IPS-11a (cell line): Measurements from ENCODE around the gene ASNS.
"Not testable (repeated sequence)": the region's sequence is repeated elsewhere in the genome, so short reads cannot be mapped to it uniquely, and the experiment has no call there.

Experiments used
- H3K4me3 ChIP-seq: one replicate; pipeline ENCODE4 v1.5.1; 2013; ENCODE audit warnings: low read depth, low read length, control low read depth

ASNS gene

GRCh38 chr7:97872025-97872669 is at the start of gene ASNS:
Gene ASNS (minus strand): TSS chr7:97872408. CDS start chr7:97869156, 3,252 bp downstream.
- H3K4me3 ChIP-seq = peak within 1 kb of the TSS; percentile 88

- H3K4me3 ChIP-seq = not testable (repeated sequence)
Measured at GRCh38 chr7:97921254-97921653, 49.0 kb upstream of the ASNS start.

- H3K4me3 ChIP-seq = not testable (repeated sequence)
Measured at GRCh38 chr7:97915267-97915666, 43.1 kb upstream of the ASNS start.

- not testable (repeated sequence) for H3K4me3 ChIP-seq
Measured at GRCh38 chr7:97912294-97912693, 40.1 kb upstream of the ASNS start.

- not testable (repeated sequence) for H3K4me3 ChIP-seq
Measured at GRCh38 chr7:97896893-97897292, 24.7 kb upstream of the ASNS start.

- not testable (repeated sequence) for H3K4me3 ChIP-seq
Measured at GRCh38 chr7:97891721-97892120, 19.5 kb upstream of the ASNS start.

- not testable (repeated sequence) for H3K4me3 ChIP-seq
Measured at GRCh38 chr7:97879527-97879926, 7.3 kb upstream of the ASNS start.

- not testable (repeated sequence) for H3K4me3 ChIP-seq
Measured at GRCh38 chr7:97874894-97875293, 2.7 kb upstream of the ASNS start.

- no peak overlapping the region for H3K4me3 ChIP-seq
Measured at GRCh38 chr7:97873606-97874005, 1.4 kb upstream of the ASNS start.

GRCh38 chr7:97871659-97872024 is 566 bp downstream of the ASNS start:
- H3K4me3 ChIP-seq = peak overlapping the region; percentile 88

GRCh38 chr7:97868788-97869187 is 3.4 kb downstream of the ASNS start:
- no peak overlapping the region for H3K4me3 ChIP-seq

- no peak overlapping the region for H3K4me3 ChIP-seq
Measured at GRCh38 chr7:97868314-97868713, 3.9 kb downstream of the ASNS start.

GRCh38 chr7:97865104-97865503 is 7.1 kb downstream of the ASNS start:
- H3K4me3 ChIP-seq = no peak overlapping the region

GRCh38 chr7:97859606-97860204 is 12.5 kb downstream of the ASNS start:
- H3K4me3 ChIP-seq = no peak overlapping the region

GRCh38 chr7:97858221-97858620 is 14.0 kb downstream of the ASNS start:
- no peak overlapping the region for H3K4me3 ChIP-seq

- H3K4me3 ChIP-seq = no peak overlapping the region
Measured at GRCh38 chr7:97857544-97857943, 14.7 kb downstream of the ASNS start.

GRCh38 chr7:97851683-97852082 is 20.5 kb downstream of the ASNS start:
- H3K4me3 ChIP-seq = no peak overlapping the region

GRCh38 chr7:97850262-97851031 is 21.8 kb downstream of the ASNS start:
- H3K4me3 ChIP-seq = not testable (repeated sequence)

GRCh38 chr7:97847791-97848190 is 24.4 kb downstream of the ASNS start:
- H3K4me3 ChIP-seq = no peak overlapping the region

- H3K4me3 ChIP-seq = no peak overlapping the region
Measured at GRCh38 chr7:97846945-97847344, 25.3 kb downstream of the ASNS start.

- H3K4me3 ChIP-seq = no peak overlapping the region
Measured at GRCh38 chr7:97845622-97846203, 26.5 kb downstream of the ASNS start.

- no peak overlapping the region for H3K4me3 ChIP-seq
Measured at GRCh38 chr7:97844036-97844435, 28.2 kb downstream of the ASNS start.
